Heart right ventricle (tissue), 16 donors: ENCODE measurements around the gene COL11A1. TPM values are rescaled to one million over a fixed set of nuclear protein-coding genes. Genes with fewer than 3 reads are reported as not detected.

Experiments used
- ATAC-seq, 8 donors: fragments of 200-7000 bp; cut with Tn5 transposase; one replicate each; pipeline ENCODE4 v1.9.1; 2020; ENCODE audit warnings: mild to moderate bottlenecking in 8 of 8, moderate library complexity in 8 of 8, moderate number of reproducible peaks in 1 of 8
- DNase-seq, 2 donors: peaks; one replicate each; pipeline ENCODE4 v3.0.0-alpha.2; 2020
- H3K27ac ChIP-seq, 10 donors: fragments of 200-600 bp; sonication (generic) in 2 of 10; one replicate each; pipeline versions ENCODE4 v1.5.0 to v1.8.0; 2020 to 2022; ENCODE audit warnings: mild to moderate bottlenecking in 3 of 10
- H3K27me3 ChIP-seq, 7 donors: fragments of 200-600 bp; one replicate each; pipeline ENCODE4 v1.8.0; 2021 to 2022; ENCODE audit warnings: mild to moderate bottlenecking in 2 of 7
- H3K36me3 ChIP-seq, 9 donors: fragments of 200-600 bp; sonication (generic) in 1 of 9; one replicate each; pipeline versions ENCODE4 v1.5.0 to v1.8.0; 2020 to 2022; ENCODE audit warnings: mild to moderate bottlenecking in 2 of 9
- H3K4me1 ChIP-seq, 9 donors: fragments of 200-600 bp; sonication (generic) in 1 of 9; one replicate each; pipeline versions ENCODE4 v1.5.0 to v1.8.0; 2020 to 2022; ENCODE audit warnings: mild to moderate bottlenecking in 4 of 9
- H3K4me3 ChIP-seq, 10 donors: fragments of 200-600 bp; sonication (generic) in 2 of 10; one replicate each; pipeline versions ENCODE4 v1.5.0 to v1.8.0; 2020 to 2022; ENCODE audit warnings: mild to moderate bottlenecking in 7 of 10, moderate library complexity in 2 of 10
- H3K9me3 ChIP-seq, 11 donors: fragments of 200-600 bp in 10 of 11; sonication (generic) in 2 of 11; one replicate each; pipeline versions ENCODE4 v1.5.0 to v1.8.0; 2013 to 2022; ENCODE audit warnings: mild to moderate bottlenecking in 2 of 11, control low read depth in 1 of 11, moderate library complexity in 1 of 11
- CTCF ChIP-seq, 9 donors: fragments of 200-600 bp; sonication (generic) in 2 of 9; IDR thresholded peaks; one replicate each; pipeline versions ENCODE4 v1.5.0 to v1.8.0; 2021 to 2022; ENCODE audit warnings: antibody characterized with exemption in 9 of 9, mild to moderate bottlenecking in 5 of 9, moderate library complexity in 1 of 9
- WGBS, 2 donors: extraction: QIAGEN DNeasy Blood & Tissue Kit; methylation state at CpG; one replicate each; pipeline ENCODE4 v1.1.7; 2013; ENCODE audit warnings: inconsistent platforms in 1 of 2; 5-methylcytosine and 5-hydroxymethylcytosine counted together
- intact Hi-C, 10 donors: fragments of 100-400 bp; cut with DNase I; formaldehyde crosslinking; loops; one replicate each; pipeline versions ENCODE4 v1.11.1 to v1.14.2; 2022
- polyA plus RNA-seq, 2 donors: library from polyadenylated mRNA; stranded (reverse); fragments of 200-250 nt; gene quantifications; one replicate each; pipeline ENCODE4 v1.2.3, GENCODE V29; 2013
- total RNA-seq, 10 donors: library from RNA; stranded (reverse); fragmentation: NEBNext Ultra II Directional in 3 of 10; extraction: Animal tissue kit (Norgen Biotek cat#: 25700) in 3 of 10; gene quantifications; one replicate each; pipeline versions ENCODE4 v1.2.1 to v1.2.4, GENCODE V29; 2021 to 2023
- donor health status: Arrhythmogenic right ventricular cardiomyopathy.
- donor health status: ischemic (EF 13 %, LVEDD 7.1; RV severe dilation, severe dysfunction).
- donor health status: healthy with polysubstance abuse.
- donor health status: DM: no; HTN: yes; CAD: no.
- donor health status: DM: no; HTN: no; CAD: no.
- donor health status: ischemic (EF 25% LVEDD 6.9; RV normal size, moderate dysfunction).
- donor health status: ischemic (EF 25% LVEDD 5.7; RV mildly dilated, moderate dysfunction).
- donor health status: healthy.
- donor health status: DM: yes; HTN: yes; CAD: no.
- donor health status: Ischemic cardiomyopathy.
- donor health status: ischemic (EF 35%, LVEDD 5.7; RV mildly dilated, moderate dysfunction).
- donor health status: nonischemic (EF 11% LVEDD 7.7; RV severe dilation, severe dysfunction).
- donor health status: DM: yes; HTN: yes; CAD: no.
- donor health status: PGD.
- donor health status: ischemic (EF 29% LVEDD 5.4; RV normal size, mild dysfunction).
- donor health status: nonischemic (EF 23%, LVEDD 6.1; RV moderate dilation, normal function).

Gene COL11A1
- total and polyA plus RNA-seq, 12 donors: 0.12 to 0.15 (median 0.13) TPM; not detected in 9

GRCh38 chr1:103106426-103107341, 1.6 kb downstream of the COL11A1 start:
- TF ChIP-seq CTCF (IDR thresholded peaks at IDR 0.05): peak in 7 of 9 donors; percentile 39 to 65 (median 52)
- Histone ChIP-seq H3K36me3 (no peaks in the 10 kb centered on the region), H3K4me3 (peak overlapping the region in 9 of 10 donors; percentile 18 to 51 (median 42)), H3K27me3 (peaks cover 0 to 35% (median 19%) of the 10 kb centered on the region in 7 donors), H3K9me3 (no peaks in the 10 kb centered on the region), H3K27ac (no peak overlapping the region), H3K4me1 (peaks cover 3 to 20% (median 11%) of the 10 kb centered on the region in 9 donors)
- 2% methylated on average over 23 of the region's 23 CpGs for WGBS, 2 donors
- ATAC-seq: peak in 6 of 8 donors; percentile 46 to 65 (median 56)
- DNase-seq: no peak
- intact Hi-C loops: loop anchor here in 9 of 10 donors (2.0 to 10.0 kb wide), 7 partner anchors 356 to 416 kb away; no protein-coding TSS in a partner anchor

- intact Hi-C loops: loop anchor here in 4 of 10 donors (5.0 to 10.0 kb wide), 3 partner anchors 361 to 413 kb away; no protein-coding TSS in a partner anchor
- H3K36me3 ChIP-seq: no peaks in the 10 kb centered on the region
- H3K27ac ChIP-seq: no peak overlapping the region
- TF ChIP-seq CTCF (IDR thresholded peaks at IDR 0.05): no peak
- no peak overlapping the region for H3K4me3 ChIP-seq
- 52 to 67% methylated on average over 1 of the region's 1 CpG for WGBS, 2 donors
- ATAC-seq (no peak), DNase-seq (no peak)
- H3K4me1 ChIP-seq: peaks cover 0 to 1% (median 0%) of the 10 kb centered on the region in 9 donors
- peaks cover 0 to 8% (median 3%) of the 10 kb centered on the region in 7 donors for H3K27me3 ChIP-seq
- no peaks in the 10 kb centered on the region for H3K9me3 ChIP-seq
These were observed 6.9 kb downstream of the COL11A1 start for GRCh38 chr1:103101399-103101798.

GRCh38 chr1:103089221-103089620, 19.1 kb downstream of the COL11A1 start:
- no peak for DNase-seq
- intact Hi-C loops: no loop called here
- Histone ChIP-seq H3K4me1 (no peaks in the 10 kb centered on the region), H3K27me3 (no peaks in the 10 kb centered on the region), H3K4me3 (no peak overlapping the region), H3K9me3 (no peaks in the 10 kb centered on the region), H3K27ac (no peak overlapping the region), H3K36me3 (no peaks in the 10 kb centered on the region)
- WGBS, 2 donors: 67 to 74% methylated on average over 2 of the region's 2 CpGs
- ATAC-seq: no peak
- TF ChIP-seq CTCF (IDR thresholded peaks at IDR 0.05): no peak

DNA sequence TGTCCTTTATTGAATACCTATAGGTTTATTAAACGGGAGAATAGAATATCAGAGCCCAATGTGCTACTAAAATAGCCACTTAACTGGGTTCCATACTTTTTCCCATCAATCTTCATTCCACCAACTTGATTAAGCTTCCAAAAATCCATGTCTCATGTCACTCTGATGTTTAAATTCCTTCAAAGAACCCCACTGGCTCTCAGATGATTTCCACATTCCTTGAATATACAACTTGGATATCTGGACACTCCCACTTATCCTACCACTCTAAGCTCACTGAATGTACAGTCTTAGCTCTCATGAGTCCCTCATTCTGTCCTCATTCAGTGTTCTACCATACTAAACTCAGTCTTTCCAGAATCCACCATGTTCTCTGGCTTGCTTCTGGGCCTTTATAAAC, 21.1 kb downstream of the COL11A1 start:
- no peak for ATAC-seq
- 75% methylated on average over 1 of the region's 1 CpG for WGBS, 2 donors
- intact Hi-C loops: no loop called here
- no peak for TF ChIP-seq CTCF (IDR thresholded peaks at IDR 0.05)
- H3K27ac ChIP-seq: no peak overlapping the region
- H3K4me3 ChIP-seq: no peak overlapping the region
- no peaks in the 10 kb centered on the region for H3K9me3 ChIP-seq
- no peaks in the 10 kb centered on the region for H3K4me1 ChIP-seq
- no peaks in the 10 kb centered on the region for H3K36me3 ChIP-seq
- no peaks in the 10 kb centered on the region for H3K27me3 ChIP-seq
- DNase-seq: no peak
